HEK293 (cell line): Measurements from ENCODE around the gene TRAPPC13.

Experiments
- CTCF ChIA-PET: fragments of 350-600 bp; formaldehyde crosslinking; extraction: SDS; loops from one replicate; lab custom pipeline; 2021; ENCODE audit warnings: antibody characterized with exemption; lab: Yijun Ruan, JAX
- POLR2A ChIA-PET: fragments of 300-600 bp; formaldehyde crosslinking; extraction: SDS; loops from one replicate; lab custom pipeline; 2020; ENCODE audit warnings: antibody characterized with exemption, inconsistent platforms; lab: Yijun Ruan, JAX
- H3K27ac ChIP-seq: fragments of 200-500 bp; sonication (Bioruptor generic); 2 replicates; pipeline ENCODE4 v1.5.1; 2014; ENCODE audit warnings: low read depth, low read length, control low read depth, inconsistent platforms; ENCODE audit errors: extremely low read depth
- H3K36me3 ChIP-seq, 2 experiments: fragments of 200-500 bp in 1 of 2; sonication (Bioruptor generic) in 1 of 2; 1 replicate in 1 of 2; 2 replicates in 1 of 2; pipeline ENCODE4 v1.5.1; 2014 to 2017; ENCODE audit warnings: inconsistent platforms in 2 of 2, low read length in 2 of 2; ENCODE audit not compliant: control insufficient read depth in 2 of 2, insufficient read depth in 1 of 2
- H3K4me1 ChIP-seq: fragments of 200-500 bp; sonication (Bioruptor generic); 2 replicates; pipeline ENCODE4 v1.5.1; 2014; ENCODE audit warnings: mild to moderate bottlenecking, low read length, inconsistent platforms; ENCODE audit not compliant: control insufficient read depth, insufficient read depth
- H3K4me3 ChIP-seq: 2 replicates; pipeline ENCODE4 v1.5.1; 2011; ENCODE audit warnings: low read depth, mild to moderate bottlenecking, control low read depth, low read length, moderate library complexity
- H3K9me3 ChIP-seq: fragments of 200-500 bp; sonication (Bioruptor generic); 2 replicates; pipeline ENCODE4 v1.5.1; 2014; ENCODE audit warnings: low read depth, low read length, inconsistent platforms; ENCODE audit not compliant: control insufficient read depth, insufficient read depth
- AEBP2 ChIP-seq: fragments of 450-650 bp; formaldehyde crosslinking; IDR thresholded peaks from 2 replicates; pipeline ENCODE4 v1.5.1; 2016; ENCODE audit warnings: missing biosample characterization, missing genetic modification characterization, borderline replicate concordance
- CTCF ChIP-seq: fragments of 450-650 bp; formaldehyde crosslinking; IDR thresholded peaks from 2 replicates; pipeline ENCODE4 v1.5.1; 2016; ENCODE audit warnings: missing biosample characterization, missing genetic modification characterization
- MYNN ChIP-seq: fragments of 450-650 bp; formaldehyde crosslinking; IDR thresholded peaks from 2 replicates; pipeline ENCODE4 v1.5.1; 2016; ENCODE audit warnings: missing biosample characterization, missing genetic modification characterization, borderline replicate concordance
- PATZ1 ChIP-seq: fragments of 450-650 bp; formaldehyde crosslinking; IDR thresholded peaks from 2 replicates; pipeline ENCODE4 v1.5.1; 2016; ENCODE audit warnings: missing biosample characterization, missing genetic modification characterization
- PBX3 ChIP-seq: sonication (generic); formaldehyde crosslinking; IDR thresholded peaks from 2 replicates; pipeline ENCODE4 v1.8.1; 2022; ENCODE audit warnings: mild to moderate bottlenecking, moderate library complexity, missing genetic modification reagents
- SETDB1 ChIP-seq: IDR thresholded peaks from one replicate; pipeline ENCODE4 v1.6.1; 2017; ENCODE audit warnings: mild to moderate bottlenecking, low read length, moderate library complexity, mixed read lengths; ENCODE audit not compliant: insufficient read length
- TSHZ1 ChIP-seq: fragments of 450-650 bp; formaldehyde crosslinking; IDR thresholded peaks from 2 replicates; pipeline ENCODE4 v1.5.1; 2016; ENCODE audit warnings: missing biosample characterization, missing genetic modification characterization, borderline replicate concordance
- ZBTB1 ChIP-seq: fragments of 450-650 bp; formaldehyde crosslinking; IDR thresholded peaks from 2 replicates; pipeline ENCODE4 v1.5.1; 2016; ENCODE audit warnings: missing biosample characterization, missing genetic modification characterization
- ZBTB17 ChIP-seq: fragments of 450-650 bp; formaldehyde crosslinking; IDR thresholded peaks from 2 replicates; pipeline ENCODE4 v1.5.1; 2016; ENCODE audit warnings: missing biosample characterization, missing genetic modification characterization
- ZBTB21 ChIP-seq: fragments of 450-650 bp; formaldehyde crosslinking; IDR thresholded peaks from 2 replicates; pipeline ENCODE4 v1.5.1; 2017; ENCODE audit warnings: missing biosample characterization, missing genetic modification characterization
- ZFP41 ChIP-seq: fragments of 450-650 bp; formaldehyde crosslinking; IDR thresholded peaks from 2 replicates; pipeline ENCODE4 v1.5.1; 2016; ENCODE audit warnings: missing biosample characterization, missing genetic modification characterization, borderline replicate concordance
- ZNF133 ChIP-seq: fragments of 450-650 bp; formaldehyde crosslinking; IDR thresholded peaks from 2 replicates; pipeline ENCODE4 v1.5.1; 2016; ENCODE audit warnings: missing biosample characterization, missing genetic modification characterization
- ZNF157 ChIP-seq: fragments of 450-650 bp; formaldehyde crosslinking; IDR thresholded peaks from 2 replicates; pipeline ENCODE4 v1.5.1; 2016; ENCODE audit warnings: missing biosample characterization, missing genetic modification characterization
- ZNF280D ChIP-seq: fragments of 450-650 bp; formaldehyde crosslinking; IDR thresholded peaks from 2 replicates; pipeline ENCODE4 v1.5.1; 2016; ENCODE audit warnings: missing biosample characterization, missing genetic modification characterization
- ZNF311 ChIP-seq: fragments of 450-650 bp; formaldehyde crosslinking; IDR thresholded peaks from 2 replicates; pipeline ENCODE4 v1.5.1; 2017; ENCODE audit warnings: missing biosample characterization, missing genetic modification characterization, borderline replicate concordance
- ZNF610 ChIP-seq: fragments of 450-650 bp; formaldehyde crosslinking; IDR thresholded peaks from 2 replicates; pipeline ENCODE4 v1.5.1; 2016; ENCODE audit warnings: missing biosample characterization, missing genetic modification characterization, borderline replicate concordance
- ZNF658 ChIP-seq: fragments of 450-650 bp; formaldehyde crosslinking; IDR thresholded peaks from 2 replicates; pipeline ENCODE4; 2016; ENCODE audit warnings: missing biosample characterization, missing genetic modification characterization
- ZSCAN5A ChIP-seq: fragments of 450-650 bp; formaldehyde crosslinking; IDR thresholded peaks from 2 replicates; pipeline ENCODE4 v1.5.1; 2016; ENCODE audit warnings: missing biosample characterization, missing genetic modification characterization

TRAPPC13 gene

GRCh38 chr5:65625743-65626142, 916 bp downstream of the TRAPPC13 start:
- peaks cover 0 to 10% of the 10 kb centered on the region in 2 experiments; a peak in 2 of 3 replicates for H3K36me3 ChIP-seq
- H3K4me1 ChIP-seq = peaks cover 2% of the 10 kb centered on the region; the same call in 1 of the 2 replicates
- POLR2A ChIA-PET = interaction anchor here (0.5 to 1.8 kb wide), 2 partner anchors 48 to 63 kb away, joined by 3 read pairs; partner anchors contain the start of genes CENPK and PPWD1
- CTCF ChIA-PET = interaction anchor here (0.5 to 0.7 kb wide), 2 partner anchors 18 to 56 kb away, joined by 3 to 4 read pairs; no protein-coding TSS in a partner anchor
- TF ChIP-seq TSHZ1 (tag by site-specific recombination) (no peak), ZFP41 (tag by site-specific recombination) (no peak), ZNF280D (tag by site-specific recombination) (no peak), ZNF133 (tag by site-specific recombination) (no peak), ZNF658 (tag by site-specific recombination) (no peak), ZBTB1 (tag by site-specific recombination) (no peak), MYNN (tag by site-specific recombination) (no peak), ZBTB17 (tag by site-specific recombination) (no peak), ZSCAN5A (tag by site-specific recombination) (no peak), PBX3 (no peak), ZNF610 (tag by site-specific recombination) (no peak), ZNF311 (tag by site-specific recombination) (no peak)
- no peaks in the 10 kb centered on the region for H3K9me3 ChIP-seq
- peak overlapping the region; percentile 98 for H3K4me3 ChIP-seq
- H3K27ac ChIP-seq = no peak overlapping the region

- CTCF ChIA-PET = interaction anchor here (0.6 kb wide), 1 partner anchor 61 kb away, joined by 3 read pairs; no protein-coding TSS in a partner anchor
- Histone ChIP-seq H3K27ac (no peak overlapping the region), H3K4me1 (no peaks in the 10 kb centered on the region), H3K4me3 (no peak overlapping the region), H3K36me3 (peaks cover 6 to 16% of the 10 kb centered on the region in 2 experiments), H3K9me3 (no peaks in the 10 kb centered on the region)
- TF ChIP-seq SETDB1 = no peak
- TF ChIP-seq ZNF157 (tag by site-specific recombination) = no peak
- no peak for TF ChIP-seq AEBP2 (tag by site-specific recombination)
- TF ChIP-seq ZBTB21 = no peak
- TF ChIP-seq PATZ1 (tag by site-specific recombination) = no peak
- TF ChIP-seq CTCF (tag by site-specific recombination) = no peak
- POLR2A ChIA-PET = no interaction called here
These were observed 6.2 kb downstream of the TRAPPC13 start for GRCh38 chr5:65630981-65631380.
